Left lung (tissue), 10 donors: ENCODE measurements around the gene GALNT15. TPM values are rescaled to one million over a fixed set of nuclear protein-coding genes. Genes with fewer than 3 reads are reported as not detected.

Experiments used
- ATAC-seq: fragments of 200-7000 bp; cut with Tn5 transposase; one replicate; pipeline ENCODE4 v1.9.1; 2020; ENCODE audit warnings: moderate library complexity
- DNase-seq, 4 donors: peaks; one replicate each; pipeline ENCODE4 v3.0.0-alpha.2; 2013 to 2020
- H3K27ac ChIP-seq, 2 donors: fragments of 200-600 bp; sonication (generic) in 1 of 2; one replicate each; pipeline versions ENCODE4 v1.5.0 to v1.8.0; 2020 to 2021
- H3K27me3 ChIP-seq, 2 donors: fragments of 200-600 bp; sonication (generic) in 1 of 2; one replicate each; pipeline versions ENCODE4 v1.5.0 to v1.8.0; 2020 to 2021
- H3K36me3 ChIP-seq, 2 donors: fragments of 200-600 bp; sonication (generic) in 1 of 2; one replicate each; pipeline versions ENCODE4 v1.5.0 to v1.8.0; 2020 to 2021
- H3K4me1 ChIP-seq, 2 donors: fragments of 200-600 bp; one replicate each; pipeline ENCODE4 v1.8.0; 2021
- H3K4me3 ChIP-seq, 2 donors: fragments of 200-600 bp; sonication (generic) in 1 of 2; one replicate each; pipeline versions ENCODE4 v1.5.0 to v1.8.0; 2020 to 2021; ENCODE audit warnings: mild to moderate bottlenecking in 1 of 2
- H3K9me3 ChIP-seq, 2 donors: fragments of 200-600 bp; sonication (generic) in 1 of 2; one replicate each; pipeline versions ENCODE4 v1.5.0 to v1.8.0; 2020 to 2021
- intact Hi-C, 2 donors: fragments of 100-400 bp; cut with DNase I; formaldehyde crosslinking; loops; one replicate each; pipeline versions ENCODE4 v1.11.2 to v1.14.2; 2022
- polyA plus RNA-seq, 6 donors: library from polyadenylated mRNA; unstranded; fragments of 120-200 nt; gene quantifications; one replicate each; pipeline ENCODE4 v1.2.1, GENCODE V29; 2013; ENCODE audit not compliant: insufficient read length in 6 of 6
- total RNA-seq, 2 donors: library from RNA; stranded (reverse); fragmentation: NEBNext Ultra II Directional; extraction: Animal tissue kit (Norgen Biotek cat#: 25700); gene quantifications; one replicate each; pipeline ENCODE4 v1.2.1, GENCODE V29; 2021
- TF ChIP-seq, protein P1 (sequence below), 2 donors: fragments of 200-600 bp; sonication (generic) in 1 of 2; IDR thresholded peaks; one replicate each; pipeline versions ENCODE4 v1.5.0 to v1.8.0; 2021; ENCODE audit warnings: antibody characterized with exemption in 2 of 2
- donor health status: DM: no; HTN: yes; CAD: no.
- donor health status: DM: no; HTN: no; CAD: no.

GALNT15 gene
- total and polyA plus RNA-seq, 8 donors: 0.98 to 4.5 (median 1.9) TPM

DNA sequence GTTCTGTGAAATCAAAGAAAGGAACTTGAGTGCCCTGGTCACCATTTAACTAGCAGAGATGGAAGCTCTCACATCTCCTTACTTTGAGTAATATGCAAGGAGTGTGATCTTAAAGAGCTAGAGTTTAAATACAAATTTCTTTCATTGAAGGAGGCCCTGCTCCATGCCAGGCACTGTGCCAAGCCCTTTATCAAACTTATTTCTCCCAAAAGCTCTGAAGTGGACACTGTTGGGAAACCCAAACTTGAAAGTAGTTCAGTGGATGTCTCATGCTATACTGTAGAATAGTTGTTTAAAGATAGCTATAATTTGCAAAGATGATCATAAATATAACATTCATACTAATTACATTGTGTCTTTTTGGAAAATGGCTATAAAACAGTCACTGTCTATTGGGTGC is 17.1 kb downstream of the GALNT15 start:
- ATAC-seq (no peak), DNase-seq (peak in 1 of 4 donors; percentile 24)
- intact Hi-C loops: no loop called here
- Histone ChIP-seq H3K27ac (no peak overlapping the region), H3K27me3 (no peaks in the 10 kb centered on the region), H3K4me3 (no peak overlapping the region), H3K4me1 (no peaks in the 10 kb centered on the region), H3K36me3 (no peaks in the 10 kb centered on the region), H3K9me3 (no peaks in the 10 kb centered on the region)
- TF ChIP-seq, protein P1, sequence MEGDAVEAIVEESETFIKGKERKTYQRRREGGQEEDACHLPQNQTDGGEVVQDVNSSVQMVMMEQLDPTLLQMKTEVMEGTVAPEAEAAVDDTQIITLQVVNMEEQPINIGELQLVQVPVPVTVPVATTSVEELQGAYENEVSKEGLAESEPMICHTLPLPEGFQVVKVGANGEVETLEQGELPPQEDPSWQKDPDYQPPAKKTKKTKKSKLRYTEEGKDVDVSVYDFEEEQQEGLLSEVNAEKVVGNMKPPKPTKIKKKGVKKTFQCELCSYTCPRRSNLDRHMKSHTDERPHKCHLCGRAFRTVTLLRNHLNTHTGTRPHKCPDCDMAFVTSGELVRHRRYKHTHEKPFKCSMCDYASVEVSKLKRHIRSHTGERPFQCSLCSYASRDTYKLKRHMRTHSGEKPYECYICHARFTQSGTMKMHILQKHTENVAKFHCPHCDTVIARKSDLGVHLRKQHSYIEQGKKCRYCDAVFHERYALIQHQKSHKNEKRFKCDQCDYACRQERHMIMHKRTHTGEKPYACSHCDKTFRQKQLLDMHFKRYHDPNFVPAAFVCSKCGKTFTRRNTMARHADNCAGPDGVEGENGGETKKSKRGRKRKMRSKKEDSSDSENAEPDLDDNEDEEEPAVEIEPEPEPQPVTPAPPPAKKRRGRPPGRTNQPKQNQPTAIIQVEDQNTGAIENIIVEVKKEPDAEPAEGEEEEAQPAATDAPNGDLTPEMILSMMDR (IDR thresholded peaks at IDR 0.05): no peak

DNA sequence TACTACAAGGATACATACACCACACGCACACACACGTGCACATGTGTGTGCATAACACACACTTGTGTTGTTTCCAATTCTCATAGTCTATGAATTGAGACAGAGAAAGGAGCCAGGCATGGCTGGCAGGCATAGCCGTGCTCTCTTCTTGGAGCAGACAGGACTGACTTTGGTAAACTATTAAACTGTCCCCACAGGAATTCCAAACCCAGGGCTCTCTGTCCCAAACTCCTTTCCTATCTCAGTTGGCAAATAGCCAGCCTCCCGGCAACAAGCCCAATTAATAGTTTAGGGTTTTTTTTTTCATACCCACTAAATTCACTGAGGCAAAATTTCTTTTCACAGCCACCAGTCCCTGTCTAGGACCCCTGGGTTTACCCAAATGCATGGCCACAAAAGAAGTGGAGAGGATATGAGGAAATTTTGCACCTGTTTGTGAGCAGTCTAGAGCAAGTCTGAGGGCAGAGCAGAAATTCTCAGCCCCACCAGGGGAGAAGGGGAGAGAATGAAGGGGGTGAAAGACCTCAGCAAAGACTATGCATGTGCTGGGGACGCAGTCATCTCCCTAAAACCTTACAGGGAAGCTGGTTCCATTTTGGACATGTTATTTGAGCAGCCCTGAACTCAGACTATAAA is 17.8 kb downstream of the GALNT15 start:
- intact Hi-C loops: no loop called here
- Histone ChIP-seq H3K27ac (no peak overlapping the region), H3K36me3 (no peaks in the 10 kb centered on the region), H3K4me3 (no peak overlapping the region), H3K4me1 (no peaks in the 10 kb centered on the region), H3K27me3 (no peaks in the 10 kb centered on the region), H3K9me3 (no peaks in the 10 kb centered on the region)
- ATAC-seq: no peak
- no peak for DNase-seq
- TF ChIP-seq, protein P1 (IDR thresholded peaks at IDR 0.05): no peak

DNA sequence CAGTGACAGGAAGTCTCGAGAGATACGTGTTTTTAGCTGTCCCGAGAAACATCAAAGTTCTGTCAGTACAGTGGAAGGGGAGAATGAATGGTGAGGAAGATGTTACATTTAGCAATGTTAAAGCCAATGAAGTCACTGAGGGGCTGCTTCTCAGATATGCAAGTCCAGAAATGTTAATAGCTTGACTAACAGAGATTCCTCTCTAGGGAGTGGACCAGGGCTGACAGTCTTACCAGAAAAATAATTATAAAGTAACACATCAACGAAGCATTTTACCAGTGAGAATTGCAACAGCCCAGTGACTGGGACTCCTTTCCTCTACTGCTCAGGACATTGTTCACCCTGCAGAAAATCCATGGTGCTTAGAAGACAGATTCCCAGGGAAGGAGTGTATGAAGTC is 23.9 kb downstream of the GALNT15 start:
- no peaks in the 10 kb centered on the region for H3K36me3 ChIP-seq
- H3K27ac ChIP-seq: no peak overlapping the region
- ATAC-seq (no peak), DNase-seq (no peak)
- H3K9me3 ChIP-seq: no peaks in the 10 kb centered on the region
- TF ChIP-seq, protein P1 (IDR thresholded peaks at IDR 0.05): no peak
- intact Hi-C loops: no loop called here
- no peaks in the 10 kb centered on the region for H3K4me1 ChIP-seq
- H3K4me3 ChIP-seq: no peak overlapping the region
- H3K27me3 ChIP-seq: no peaks in the 10 kb centered on the region

DNA sequence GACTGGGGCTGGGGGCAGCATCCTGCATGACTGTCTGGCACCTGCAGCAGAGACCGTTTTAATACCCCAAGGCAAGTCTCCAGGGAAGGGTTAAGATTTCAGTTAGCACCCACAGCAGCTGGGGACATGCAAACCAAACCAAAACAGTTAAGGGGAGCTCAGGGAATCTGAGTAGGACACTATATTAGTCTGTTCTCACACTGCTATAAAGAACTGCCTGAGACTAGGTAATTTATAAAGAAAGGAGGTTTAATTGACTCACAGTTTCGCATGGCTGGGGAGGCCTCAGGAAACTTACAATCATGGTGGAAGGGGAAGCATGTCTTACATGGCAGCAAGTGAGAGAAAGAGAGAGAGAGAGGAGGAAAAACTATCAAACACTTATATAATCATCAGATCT is 25.3 kb downstream of the GALNT15 start:
- H3K27me3 ChIP-seq: no peaks in the 10 kb centered on the region
- no peak overlapping the region for H3K27ac ChIP-seq
- DNase-seq (no peak), ATAC-seq (no peak)
- TF ChIP-seq, protein P1 (IDR thresholded peaks at IDR 0.05): no peak
- intact Hi-C loops: no loop called here
- no peaks in the 10 kb centered on the region for H3K9me3 ChIP-seq
- H3K4me1 ChIP-seq: no peaks in the 10 kb centered on the region
- no peaks in the 10 kb centered on the region for H3K36me3 ChIP-seq
- no peak overlapping the region for H3K4me3 ChIP-seq

DNA sequence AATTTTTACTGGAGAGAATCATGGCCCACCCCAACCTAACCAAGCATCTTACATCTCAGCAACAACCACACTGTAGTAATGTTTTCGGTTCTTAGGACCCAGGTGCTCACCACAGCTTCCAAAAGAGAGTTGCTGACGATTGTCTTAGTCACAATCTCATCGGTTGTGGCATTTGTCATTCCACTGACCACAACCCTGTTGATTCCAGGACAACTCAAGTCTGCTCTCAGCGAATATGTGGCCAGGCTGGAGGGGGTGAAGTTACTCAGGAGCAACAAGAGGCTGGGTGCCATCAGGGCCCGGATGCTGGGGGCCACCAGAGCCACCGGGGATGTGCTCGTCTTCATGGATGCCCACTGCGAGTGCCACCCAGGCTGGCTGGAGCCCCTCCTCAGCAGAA is 25.9 kb downstream of the GALNT15 start:
- H3K4me3 ChIP-seq: no peak overlapping the region
- no peak overlapping the region for H3K27ac ChIP-seq
- TF ChIP-seq, protein P1 (IDR thresholded peaks at IDR 0.05): no peak
- no peaks in the 10 kb centered on the region for H3K27me3 ChIP-seq
- H3K4me1 ChIP-seq: no peaks in the 10 kb centered on the region
- no peaks in the 10 kb centered on the region for H3K36me3 ChIP-seq
- ATAC-seq (no peak), DNase-seq (no peak)
- H3K9me3 ChIP-seq: no peaks in the 10 kb centered on the region
- intact Hi-C loops: no loop called here
